ENCODE data around the gene PHTF1. TPM values are rescaled to one million over a fixed set of nuclear protein-coding genes. Genes with fewer than 3 reads are reported as not detected.
A peak's percentile ranks its signal among the peaks of the same experiment; 100 is the strongest.

PHTF1 gene
- total RNA-seq, 6 experiments from 2014 or later: 23.3 to 27.9 (median 24.8) TPM

- peaks cover 14% of the 10 kb centered on the region for H3K4me1 Mint-ChIP-seq (ENCODE audit: low read depth)
- no peak for TF ChIP-seq CTCF (IDR thresholded peaks at IDR 0.05)
- H3K4me3 Mint-ChIP-seq: no peak overlapping the region
- no peaks in the 10 kb centered on the region for H3K9me3 Mint-ChIP-seq
- no peak for DNase-seq
- peaks cover 19% of the 10 kb centered on the region for H3K36me3 Mint-ChIP-seq (ENCODE audit: low read depth)
- H3K27ac Mint-ChIP-seq: no peak overlapping the region
- H3K27me3 Mint-ChIP-seq (ENCODE audit: insufficient read depth): no peaks in the 10 kb centered on the region; the same call in 1 of the 2 replicates
These were observed 10.7 kb upstream of the PHTF1 start for GRCh38 chr1:113770031-113770430.

- Mint-ChIP-seq H3K27me3 (ENCODE audit: insufficient read depth) (no peaks in the 10 kb centered on the region; the same call in 1 of the 2 replicates), H3K36me3 (ENCODE audit: low read depth) (peaks cover 19% of the 10 kb centered on the region), H3K4me3 (no peak overlapping the region), H3K27ac (no peak overlapping the region), H3K4me1 (ENCODE audit: low read depth) (peaks cover 14% of the 10 kb centered on the region), H3K9me3 (no peaks in the 10 kb centered on the region)
- DNase-seq: no peak
- no peak for TF ChIP-seq CTCF (IDR thresholded peaks at IDR 0.05)
These were observed 10.3 kb upstream of the PHTF1 start for GRCh38 chr1:113769601-113769970.

GRCh38 chr1:113768916-113769600 lies 9.8 kb upstream of the PHTF1 start:
- Mint-ChIP-seq H3K4me3 (peak overlapping the region; percentile 10; the same call in 1 of the 2 replicates), H3K36me3 (ENCODE audit: low read depth) (peaks cover 19% of the 10 kb centered on the region), H3K4me1 (ENCODE audit: low read depth) (peaks cover 14% of the 10 kb centered on the region), H3K27ac (peak overlapping the region; percentile 21), H3K9me3 (no peaks in the 10 kb centered on the region), H3K27me3 (ENCODE audit: insufficient read depth) (no peaks in the 10 kb centered on the region; the same call in 1 of the 2 replicates)
- no peak for TF ChIP-seq CTCF (IDR thresholded peaks at IDR 0.05)
- no peak for DNase-seq

- Mint-ChIP-seq H3K27me3 (ENCODE audit: insufficient read depth) (no peaks in the 10 kb centered on the region; the same call in 1 of the 2 replicates), H3K4me1 (ENCODE audit: low read depth) (peaks cover 14% of the 10 kb centered on the region), H3K9me3 (no peaks in the 10 kb centered on the region), H3K36me3 (ENCODE audit: low read depth) (peaks cover 14% of the 10 kb centered on the region; the same call in 1 of the 2 replicates), H3K27ac (no peak overlapping the region; the same call in 1 of the 2 replicates), H3K4me3 (no peak overlapping the region)
- no peak for DNase-seq
- no peak for TF ChIP-seq CTCF (IDR thresholded peaks at IDR 0.05)
These were observed 6.3 kb upstream of the PHTF1 start for GRCh38 chr1:113765306-113766230.

GRCh38 chr1:113763661-113764060 lies 4.4 kb upstream of the PHTF1 start:
- H3K9me3 Mint-ChIP-seq: no peaks in the 10 kb centered on the region
- no peak overlapping the region for H3K4me3 Mint-ChIP-seq
- no peak overlapping the region for H3K27ac Mint-ChIP-seq

More at GRCh38 chr1:113763661-113764060, 4.4 kb upstream of the PHTF1 start:
- peaks cover 14% of the 10 kb centered on the region; the same call in 1 of the 2 replicates for H3K36me3 Mint-ChIP-seq (ENCODE audit: low read depth)
- TF ChIP-seq CTCF (IDR thresholded peaks at IDR 0.05): no peak
- peaks cover 1% of the 10 kb centered on the region for H3K27me3 Mint-ChIP-seq (ENCODE audit: insufficient read depth)
- DNase-seq: no peak
- peaks cover 8% of the 10 kb centered on the region for H3K4me1 Mint-ChIP-seq (ENCODE audit: low read depth)

Measured in HFFc6 (cell line).